Right lobe of liver (tissue), 6 donors: ENCODE results near the gene LSM3. TPM values are rescaled to one million over a fixed set of nuclear protein-coding genes. Genes with fewer than 3 reads are reported as not detected.

Experiments used
- ATAC-seq, 4 donors: fragments of 200-7000 bp; cut with Tn5 transposase; one replicate each; pipeline ENCODE4 v1.9.1; 2020; ENCODE audit warnings: mild to moderate bottlenecking in 4 of 4, moderate library complexity in 4 of 4
- DNase-seq, 3 donors: peaks; one replicate each; pipeline ENCODE4 v3.0.0-alpha.2; 2020
- H3K27ac ChIP-seq, 3 donors: fragments of 200-600 bp; one replicate each; pipeline ENCODE4 v1.8.0; 2022
- H3K27me3 ChIP-seq, 2 donors: fragments of 200-600 bp; one replicate each; pipeline ENCODE4 v1.8.0; 2022
- H3K36me3 ChIP-seq, 4 donors: fragments of 200-600 bp; sonication (generic) in 1 of 4; one replicate each; pipeline versions ENCODE4 v1.5.1 to v1.8.0; 2017 to 2022; ENCODE audit warnings: control low read depth in 1 of 4
- H3K4me1 ChIP-seq, 4 donors: fragments of 200-600 bp; sonication (generic) in 1 of 4; one replicate each; pipeline versions ENCODE4 v1.5.1 to v1.8.0; 2017 to 2022; ENCODE audit warnings: control low read depth in 1 of 4
- H3K4me3 ChIP-seq, 3 donors: fragments of 200-600 bp; one replicate each; pipeline ENCODE4 v1.8.0; 2022
- H3K9me3 ChIP-seq, 4 donors: fragments of 200-600 bp; sonication (generic) in 1 of 4; one replicate each; pipeline versions ENCODE4 v1.5.1 to v1.8.0; 2017 to 2022; ENCODE audit warnings: control low read depth in 1 of 4
- POLR2A ChIP-seq: fragments of 450-650 bp; IDR thresholded peaks from one replicate; pipeline ENCODE4 v1.6.1; 2017; ENCODE audit warnings: antibody characterized with exemption, mild to moderate bottlenecking
- WGBS: methylation state at CpG from one replicate; pipeline ENCODE4 v1.1.6; 2018; ENCODE audit warnings: low coverage, low lambda C conversion rate; ENCODE audit not compliant: insufficient coverage; ENCODE audit errors: missing lambda C conversion rate; 5-methylcytosine and 5-hydroxymethylcytosine counted together
- intact Hi-C, 2 donors: fragments of 100-400 bp; cut with DNase I; formaldehyde crosslinking; loops; one replicate each; pipeline versions ENCODE4 v1.11.2 to v1.14.1; 2022
- total RNA-seq, 6 experiments: library from RNA; depleted of rRNA in 2 of 6; stranded (reverse); fragments of >200 nt in 2 of 6; fragmentation: NEBNext Ultra II Directional in 3 of 6; extraction: Animal tissue kit (Norgen Biotek cat#: 25700) in 3 of 6; gene quantifications; one replicate each; pipeline versions ENCODE4 v1.1.0 to v1.2.4, GENCODE V29; 2016 to 2023
- TF ChIP-seq, protein P1 (sequence below), 4 donors: fragments of 200-600 bp in 3 of 4; fragments of 450-650 bp in 1 of 4; IDR thresholded peaks; one replicate each; pipeline versions ENCODE4 v1.5.1 to v1.8.0; 2016 to 2022; ENCODE audit warnings: antibody characterized with exemption in 4 of 4, mild to moderate bottlenecking in 2 of 4
- donor health status: DM: no; HTN: yes; CAD: no.
- donor health status: DM: no; HTN: no; CAD: no.
- donor health status: DM: no; HTN: no; CAD: no.
- donor health status: DM: no; HTN: yes; CAD: no.
- donor health status: DM: no; HTN: yes; CAD: no.

LSM3 gene
- total RNA-seq, 6 experiments from 2014 or later = 4.5 to 7.4 (median 6.1) TPM

DNA sequence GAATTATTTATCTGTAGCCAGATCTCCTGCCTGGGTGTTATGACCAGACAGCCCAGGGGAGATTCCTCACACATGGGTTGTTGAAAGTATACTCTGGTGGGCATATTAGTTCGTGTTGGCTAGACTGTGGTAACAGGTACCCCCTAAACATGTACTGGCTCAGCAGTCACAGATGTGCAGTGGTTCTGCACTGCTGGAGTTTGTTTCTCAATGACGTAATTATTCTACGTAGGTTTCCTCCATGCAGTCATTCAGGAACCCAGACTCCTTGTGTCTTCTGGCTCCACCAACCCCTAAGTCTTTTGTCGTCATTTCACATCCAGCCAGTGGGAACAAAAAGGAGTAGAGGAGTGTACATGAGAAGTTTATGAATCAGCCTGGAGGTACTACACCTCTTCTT is 16.2 kb downstream of the LSM3 start:
- no peak for TF ChIP-seq POLR2A
- TF ChIP-seq, protein P1, sequence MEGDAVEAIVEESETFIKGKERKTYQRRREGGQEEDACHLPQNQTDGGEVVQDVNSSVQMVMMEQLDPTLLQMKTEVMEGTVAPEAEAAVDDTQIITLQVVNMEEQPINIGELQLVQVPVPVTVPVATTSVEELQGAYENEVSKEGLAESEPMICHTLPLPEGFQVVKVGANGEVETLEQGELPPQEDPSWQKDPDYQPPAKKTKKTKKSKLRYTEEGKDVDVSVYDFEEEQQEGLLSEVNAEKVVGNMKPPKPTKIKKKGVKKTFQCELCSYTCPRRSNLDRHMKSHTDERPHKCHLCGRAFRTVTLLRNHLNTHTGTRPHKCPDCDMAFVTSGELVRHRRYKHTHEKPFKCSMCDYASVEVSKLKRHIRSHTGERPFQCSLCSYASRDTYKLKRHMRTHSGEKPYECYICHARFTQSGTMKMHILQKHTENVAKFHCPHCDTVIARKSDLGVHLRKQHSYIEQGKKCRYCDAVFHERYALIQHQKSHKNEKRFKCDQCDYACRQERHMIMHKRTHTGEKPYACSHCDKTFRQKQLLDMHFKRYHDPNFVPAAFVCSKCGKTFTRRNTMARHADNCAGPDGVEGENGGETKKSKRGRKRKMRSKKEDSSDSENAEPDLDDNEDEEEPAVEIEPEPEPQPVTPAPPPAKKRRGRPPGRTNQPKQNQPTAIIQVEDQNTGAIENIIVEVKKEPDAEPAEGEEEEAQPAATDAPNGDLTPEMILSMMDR (IDR thresholded peaks at IDR 0.05) = no peak
- Histone ChIP-seq H3K4me1 (no peaks in the 10 kb centered on the region), H3K27ac (no peak overlapping the region), H3K4me3 (no peak overlapping the region), H3K9me3 (no peaks in the 10 kb centered on the region), H3K36me3 (peaks cover 0 to 7% (median 0%) of the 10 kb centered on the region in 4 donors), H3K27me3 (no peaks in the 10 kb centered on the region)
- no peak for DNase-seq
- ATAC-seq = no peak
- WGBS = 83% methylated on average over 3 of the region's 4 CpGs
- intact Hi-C loops = no loop called here

- peaks cover 0 to 37% (median 17%) of the 10 kb centered on the region in 4 donors for H3K4me1 ChIP-seq
These were observed 21.0 kb downstream of the LSM3 start for GRCh38 chr3:14199641-14200040.

GRCh38 chr3:14200276-14200675 is 21.7 kb downstream of the LSM3 start:
- intact Hi-C loops = loop anchor here (10.0 kb wide), 2 partner anchors 65 to 265 kb away; no protein-coding TSS in a partner anchor
- DNase-seq (no peak), ATAC-seq (no peak)
- no peaks in the 10 kb centered on the region for H3K9me3 ChIP-seq
- 94% methylated on average over 2 of the region's 4 CpGs for WGBS
- no peaks in the 10 kb centered on the region for H3K27me3 ChIP-seq
- peaks cover 0 to 40% (median 19%) of the 10 kb centered on the region in 4 donors for H3K4me1 ChIP-seq
- H3K27ac ChIP-seq = no peak overlapping the region
- no peak for TF ChIP-seq POLR2A
- TF ChIP-seq, protein P1 (IDR thresholded peaks at IDR 0.05) = no peak
- H3K4me3 ChIP-seq = no peak overlapping the region
- H3K36me3 ChIP-seq = peaks cover 0 to 7% (median 0%) of the 10 kb centered on the region in 4 donors

More at GRCh38 chr3:14199641-14200040, 21.0 kb downstream of the LSM3 start:
- WGBS = 69% methylated on average over 3 of the region's 4 CpGs
- ATAC-seq (no peak), DNase-seq (no peak)
- intact Hi-C loops = loop anchor here (10.0 kb wide), 2 partner anchors 65 to 265 kb away; no protein-coding TSS in a partner anchor
- H3K36me3 ChIP-seq = peaks cover 0 to 7% (median 0%) of the 10 kb centered on the region in 4 donors
- H3K4me3 ChIP-seq = no peak overlapping the region
- no peaks in the 10 kb centered on the region for H3K27me3 ChIP-seq
- H3K9me3 ChIP-seq = no peaks in the 10 kb centered on the region
- TF ChIP-seq POLR2A = no peak
- TF ChIP-seq, protein P1 (IDR thresholded peaks at IDR 0.05) = no peak
- H3K27ac ChIP-seq = no peak overlapping the region

DNA sequence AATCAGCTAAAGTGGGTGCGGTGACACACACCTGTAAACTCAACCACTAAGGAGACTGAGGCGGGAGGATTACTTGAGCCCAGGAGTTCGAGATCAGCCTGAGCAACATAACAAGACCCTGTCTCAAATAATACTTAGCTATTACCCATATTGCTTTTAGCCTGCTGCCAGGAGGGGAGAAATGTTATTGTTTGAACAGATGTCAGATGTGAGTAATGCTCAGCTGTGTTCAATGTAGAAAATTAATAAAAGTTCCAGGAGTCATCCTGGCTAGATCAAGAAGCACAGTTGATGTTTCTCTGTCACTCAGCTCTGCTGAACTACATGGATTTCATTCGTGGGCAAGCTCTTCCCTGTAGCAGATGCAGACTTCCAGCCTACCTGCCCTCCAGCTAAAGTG is 22.2 kb downstream of the LSM3 start:
- ATAC-seq = no peak
- H3K27me3 ChIP-seq = no peaks in the 10 kb centered on the region
- 88% methylated on average over 3 of the region's 4 CpGs for WGBS
- H3K4me3 ChIP-seq = no peak overlapping the region
- H3K27ac ChIP-seq = peak overlapping the region in 1 of 3 donors; percentile 48
- TF ChIP-seq, protein P1 (IDR thresholded peaks at IDR 0.05) = no peak
- no peak for TF ChIP-seq POLR2A
- H3K36me3 ChIP-seq = peaks cover 0 to 7% (median 0%) of the 10 kb centered on the region in 4 donors
- intact Hi-C loops = loop anchor here (10.0 kb wide), 2 partner anchors 64 to 264 kb away; no protein-coding TSS in a partner anchor
- no peak for DNase-seq
- no peaks in the 10 kb centered on the region for H3K9me3 ChIP-seq
- peaks cover 0 to 42% (median 20%) of the 10 kb centered on the region in 4 donors for H3K4me1 ChIP-seq
